GM19397 (cell line): ENCODE measurements around the gene AOX1.
"Not testable (repeated sequence)": the region's sequence is repeated elsewhere in the genome, so short reads cannot be mapped to it uniquely, and the experiment has no call there.

ENCODE experiments used
- ATAC-seq: cut with Tn5 transposase; IDR thresholded peaks from one replicate; pipeline ENCODE4 v1.9.1; 2021; ENCODE audit warnings: mild to moderate bottlenecking, moderate library complexity; ENCODE audit not compliant: unreplicated experiment

The AOX1 gene

GRCh38 chr2:200664770-200665494 is 79.1 kb downstream of the AOX1 start:
- no peak for ATAC-seq

DNA sequence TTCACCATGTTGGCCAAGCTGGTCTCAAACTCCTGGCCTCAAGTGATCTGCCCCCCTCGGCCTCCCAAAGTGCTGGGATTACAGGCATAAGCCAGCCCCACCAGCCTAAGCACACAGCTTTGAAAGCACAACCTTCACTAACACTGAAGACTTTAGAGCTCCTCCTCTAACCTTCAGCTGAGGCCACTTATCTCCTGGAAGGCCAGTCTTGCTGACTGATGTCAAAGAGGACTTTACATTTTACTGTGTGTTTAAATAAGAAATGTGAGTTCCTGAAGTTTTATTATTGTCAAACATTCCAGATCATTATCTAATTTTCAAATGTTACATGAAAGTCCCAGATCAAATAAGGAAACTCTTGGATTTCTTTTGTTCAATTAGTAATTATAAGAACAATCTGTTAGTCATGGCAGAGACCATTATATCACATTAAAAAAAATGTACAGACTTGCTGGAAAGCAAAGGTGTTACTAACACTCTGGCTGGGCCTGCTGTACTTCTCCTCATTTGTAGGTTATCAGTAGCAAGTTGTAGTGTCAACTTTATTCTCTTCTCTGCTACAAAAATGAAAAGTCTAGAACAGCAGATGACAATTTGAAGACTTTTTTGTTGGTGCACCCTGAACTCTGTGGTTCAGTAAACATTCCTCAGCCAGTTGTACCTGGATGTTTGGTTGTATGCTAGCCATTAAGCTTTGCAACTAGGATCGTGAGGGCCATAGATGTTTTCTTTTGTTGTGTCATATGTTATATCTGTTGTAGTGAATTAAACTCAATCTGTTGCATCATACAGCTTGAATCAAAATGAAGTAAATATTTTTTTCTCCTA is 80.0 kb downstream of the AOX1 start:
- ATAC-seq = no peak

- ATAC-seq = no peak
Measured at GRCh38 chr2:200667413-200667812, 81.6 kb downstream of the AOX1 start.

DNA sequence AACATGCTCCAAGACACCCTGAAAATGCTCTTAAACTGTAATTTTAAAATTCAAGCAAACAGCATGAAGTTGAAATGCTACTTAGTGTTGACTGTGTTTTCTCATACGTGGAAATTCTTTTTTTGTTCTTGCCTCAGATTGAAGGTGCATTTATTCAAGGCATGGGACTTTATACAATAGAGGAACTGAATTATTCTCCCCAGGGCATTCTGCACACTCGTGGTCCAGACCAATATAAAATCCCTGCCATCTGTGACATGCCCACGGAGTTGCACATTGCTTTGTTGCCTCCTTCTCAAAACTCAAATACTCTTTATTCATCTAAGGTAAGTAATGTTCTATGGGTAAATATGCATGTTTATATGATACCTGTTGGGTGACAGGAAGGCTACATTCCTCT is 82.7 kb downstream of the AOX1 start:
- no peak for ATAC-seq

DNA sequence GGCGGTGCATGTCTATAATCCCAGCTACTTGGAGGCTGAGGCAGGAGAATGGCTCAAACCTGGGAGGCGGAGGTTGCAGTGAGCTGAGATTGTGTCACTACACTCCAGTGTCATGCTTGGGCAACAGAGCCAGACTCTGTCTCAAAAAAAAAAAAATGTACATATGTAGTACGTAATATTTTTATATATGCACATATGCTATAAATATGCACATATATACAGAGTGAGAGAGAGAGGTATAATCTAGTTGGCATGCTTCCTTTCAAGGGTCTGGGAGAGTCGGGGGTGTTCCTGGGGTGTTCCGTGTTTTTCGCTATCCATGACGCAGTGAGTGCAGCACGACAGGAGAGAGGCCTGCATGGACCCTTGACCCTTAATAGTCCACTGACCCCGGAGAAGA is 83.5 kb downstream of the AOX1 start:
- ATAC-seq = no peak

DNA sequence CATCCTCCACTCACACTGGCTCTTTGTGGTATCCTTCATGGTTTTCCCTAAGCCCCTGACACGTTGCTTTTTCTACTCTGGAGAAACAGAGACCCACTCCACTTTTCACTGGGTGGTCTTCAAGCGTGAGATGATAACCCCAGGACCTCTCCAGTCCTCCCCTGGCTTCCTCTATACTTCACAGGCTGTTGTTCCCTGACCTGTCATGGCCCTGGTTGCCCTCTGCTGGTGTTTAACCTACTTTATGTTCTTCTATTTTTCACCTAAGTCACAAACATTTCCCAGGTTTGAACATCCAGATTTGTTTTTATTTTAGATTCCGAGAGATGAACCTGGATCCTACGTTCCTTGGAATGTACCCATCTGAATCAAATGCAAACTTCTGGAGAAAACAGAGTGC is 84.5 kb downstream of the AOX1 start:
- ATAC-seq = no peak

DNA sequence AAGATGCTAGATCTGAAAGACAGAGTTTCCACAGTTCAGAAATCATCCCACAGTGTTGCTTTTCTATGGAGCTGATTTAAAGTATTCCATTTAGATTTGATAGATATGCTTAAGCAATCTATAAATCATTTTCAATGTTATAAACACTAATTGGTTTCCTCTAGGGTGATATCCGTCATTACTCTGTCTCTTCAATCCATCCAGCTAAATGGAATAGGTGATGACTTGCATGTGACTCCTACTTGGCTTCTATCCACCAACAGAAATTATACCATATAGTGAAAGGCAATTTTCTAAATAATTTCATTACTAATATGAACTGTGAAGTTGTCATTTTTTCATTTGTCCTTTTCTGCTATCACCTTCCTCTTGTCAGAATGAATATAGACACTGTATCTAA is 84.9 kb downstream of the AOX1 start:
- ATAC-seq = no peak

GRCh38 chr2:200673191-200673590 is 87.4 kb downstream of the AOX1 start:
- ATAC-seq = no peak

- ATAC-seq = no peak
Measured at GRCh38 chr2:200674837-200675236, 89.0 kb downstream of the AOX1 start.

- no peak for ATAC-seq
Measured at GRCh38 chr2:200677171-200677570, 91.4 kb downstream of the AOX1 start.

DNA sequence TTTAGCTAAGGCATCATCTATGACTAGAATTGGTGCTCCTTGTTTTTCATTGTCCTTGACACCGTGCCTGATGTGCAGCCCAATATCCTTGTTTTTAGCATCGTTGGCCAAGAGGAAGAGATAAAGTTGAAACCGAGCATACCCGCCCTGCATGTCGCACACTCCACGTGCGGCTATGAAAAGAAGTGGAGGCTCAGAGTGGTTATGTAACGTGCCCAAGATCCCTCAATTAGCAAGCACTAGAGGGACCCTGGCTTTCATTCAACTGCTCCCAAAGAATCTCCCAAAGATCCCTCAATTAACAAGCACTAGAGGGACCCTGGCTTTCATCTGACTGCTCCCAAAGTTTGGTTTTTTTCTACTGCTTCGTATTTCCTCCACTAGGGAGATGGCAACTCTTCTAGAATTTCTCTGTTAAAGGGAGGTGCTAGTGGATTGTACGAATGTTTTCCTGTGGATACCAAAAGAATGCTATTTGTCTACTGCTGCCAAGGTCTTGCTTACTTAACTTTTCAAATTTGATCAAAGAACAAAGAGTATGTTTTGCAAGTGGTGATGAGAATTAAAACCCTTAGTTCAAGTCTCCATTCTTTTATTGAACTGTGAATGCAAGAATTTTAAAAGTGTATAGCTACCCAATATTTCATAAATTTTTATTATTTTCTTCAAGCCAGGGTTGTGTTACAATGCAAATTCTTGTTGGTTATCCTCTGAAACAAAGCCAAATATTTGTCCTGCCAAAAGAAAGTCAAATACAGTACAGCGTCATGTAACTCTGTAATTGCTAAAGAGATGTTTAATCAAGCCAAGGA is 92.1 kb downstream of the AOX1 start:
- no peak for ATAC-seq

DNA sequence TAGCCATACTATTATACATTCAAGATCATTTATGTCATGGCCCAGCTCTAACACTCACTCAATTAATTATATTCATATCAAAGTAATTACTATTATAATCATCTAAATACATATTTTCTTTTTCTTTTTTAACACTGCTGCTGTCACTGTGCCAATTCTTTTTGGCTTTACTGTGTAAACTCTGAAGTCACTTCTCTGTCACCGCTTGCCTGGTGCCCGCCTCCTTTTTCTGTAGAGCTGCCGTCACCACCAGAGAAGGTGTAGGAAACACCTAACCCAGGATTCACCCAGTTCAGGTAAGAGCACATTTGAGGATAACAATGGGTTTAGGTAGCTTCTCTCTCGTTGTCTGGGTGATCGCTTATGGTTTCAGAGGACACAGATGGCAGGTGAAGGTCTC is 93.3 kb downstream of the AOX1 start:
- no peak for ATAC-seq

GRCh38 chr2:200679535-200679934 is 93.7 kb downstream of the AOX1 start:
- ATAC-seq = no peak

- ATAC-seq = no peak
Measured at GRCh38 chr2:200681697-200682096, 95.9 kb downstream of the AOX1 start.

DNA sequence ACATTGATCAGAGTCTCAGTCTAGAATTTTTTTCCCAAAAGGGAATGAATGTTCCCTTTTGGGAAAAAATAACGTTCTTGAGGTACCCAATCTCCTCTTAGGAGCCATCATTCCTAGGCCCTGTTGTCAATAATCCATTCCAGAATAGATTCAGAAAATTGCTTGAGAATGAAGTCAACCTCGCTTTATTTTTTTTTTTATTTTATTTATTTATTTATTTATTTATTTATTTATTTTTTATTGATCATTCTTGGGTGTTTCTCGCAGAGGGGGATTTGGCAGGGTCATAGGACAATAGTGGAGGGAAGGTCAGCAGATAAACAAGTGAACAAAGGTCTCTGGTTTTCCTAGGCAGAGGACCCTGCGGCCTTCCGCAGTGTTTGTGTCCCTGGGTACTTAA is 96.6 kb downstream of the AOX1 start:
- ATAC-seq = not testable (repeated sequence)

DNA sequence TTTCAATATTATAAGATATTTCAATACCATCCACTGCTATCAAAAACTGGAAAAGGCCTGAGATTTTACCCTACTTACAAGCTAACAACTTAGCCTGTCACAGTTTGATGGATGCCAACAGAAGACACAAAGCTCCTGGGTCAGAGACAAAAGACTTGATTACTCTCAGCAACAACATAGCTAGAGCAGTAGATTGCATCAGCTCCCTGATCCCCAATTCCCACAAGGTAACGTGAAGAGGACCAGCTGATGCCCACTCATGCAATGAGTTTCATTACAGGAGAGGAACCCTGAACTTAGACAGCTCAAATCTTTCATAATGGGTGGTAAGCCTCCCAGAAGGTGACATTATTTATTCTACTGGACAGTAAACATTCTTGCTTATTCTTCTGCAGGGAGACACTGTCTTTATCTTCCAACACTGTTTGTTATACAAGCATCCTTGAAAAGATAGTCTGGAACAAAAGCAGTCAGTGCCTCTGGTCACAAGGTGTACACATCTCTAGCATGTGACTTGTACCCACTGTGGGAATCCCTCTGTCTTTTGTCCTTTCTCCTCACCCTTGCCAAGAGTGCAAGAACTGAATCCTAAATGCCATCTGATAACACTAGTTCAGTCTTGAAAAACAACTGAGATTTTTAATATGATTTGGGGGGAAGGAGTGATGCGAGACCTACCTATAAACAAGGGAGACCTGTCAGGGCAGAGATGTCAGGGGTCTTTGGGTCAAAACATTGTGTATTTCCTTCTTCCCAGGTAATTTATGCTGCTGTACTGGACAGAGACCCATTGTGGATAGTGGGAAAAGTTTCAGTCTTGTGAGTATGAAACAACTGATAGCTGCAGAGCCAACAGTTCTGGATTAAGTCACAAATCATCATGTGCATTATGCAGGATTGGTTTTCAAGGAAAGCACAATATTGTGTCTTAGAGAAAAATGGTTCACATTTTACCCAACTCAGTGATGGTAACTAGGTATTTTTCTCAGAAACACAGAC is 102.4 kb downstream of the AOX1 start:
- ATAC-seq = no peak

DNA sequence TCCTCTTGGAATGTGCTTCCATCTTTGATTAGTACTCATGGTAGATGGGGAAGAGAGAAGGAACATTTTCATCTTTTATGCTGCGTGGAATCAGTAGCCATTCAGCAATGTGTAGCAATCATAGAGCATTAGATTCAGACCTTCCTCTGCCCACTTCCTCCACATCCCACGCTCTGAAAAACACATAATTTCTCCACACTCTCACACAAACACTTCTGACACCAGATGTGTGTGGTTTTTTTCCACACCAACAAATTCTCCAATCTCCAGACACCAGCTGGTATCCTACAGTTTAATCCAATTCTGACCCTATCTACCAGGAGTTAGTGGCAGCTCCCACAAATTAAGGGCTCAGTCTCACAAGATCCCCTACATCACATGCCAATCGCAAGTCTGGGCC is 103.3 kb downstream of the AOX1 start:
- ATAC-seq = no peak

- no peak for ATAC-seq
Measured at GRCh38 chr2:200693836-200694470, 108.1 kb downstream of the AOX1 start.

DNA sequence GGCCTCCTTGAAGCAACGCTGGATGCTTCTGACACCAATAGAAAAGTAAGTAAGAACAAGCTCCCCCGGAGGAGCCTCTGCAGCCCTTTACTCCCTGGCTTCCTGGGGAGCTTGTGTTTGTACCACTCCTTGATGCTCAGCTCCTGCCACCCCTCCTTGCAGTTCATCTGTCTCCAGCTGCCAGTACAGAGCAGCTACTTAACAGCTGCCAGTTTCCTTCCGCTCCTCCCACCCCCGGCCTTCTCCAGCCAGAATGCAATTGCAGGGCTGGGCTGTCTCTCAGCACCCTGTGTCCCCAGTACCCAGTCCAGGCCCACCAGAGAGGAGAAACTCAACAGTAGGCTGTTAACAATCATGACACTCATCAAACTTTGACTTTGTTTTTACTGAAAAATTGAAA is 109.4 kb downstream of the AOX1 start:
- no peak for ATAC-seq

GRCh38 chr2:200695601-200696000 is 109.8 kb downstream of the AOX1 start:
- no peak for ATAC-seq
